Gastrocnemius medialis (tissue), 4 donors: ENCODE data around the gene TNFSF4. TPM values are rescaled to one million over a fixed set of nuclear protein-coding genes. Genes with fewer than 3 reads are reported as not detected.
"Not testable (repeated sequence)": the region's sequence is repeated elsewhere in the genome, so short reads cannot be mapped to it uniquely, and the experiment has no call there.

Experiments
- ATAC-seq, 2 donors: fragments of 150-250 bp; one replicate each; pipeline ENCODE4 v1.9.1; 2016
- DNase-seq, 2 donors: peaks; one replicate each; pipeline ENCODE4 v3.0.0-alpha.2; 2019
- H3K27ac ChIP-seq, 4 donors: fragments of 200-600 bp; sonication (generic); 1 replicate in 1 of 4; 2 replicates in 3 of 4; pipeline ENCODE4 v1.5.1; 2016 to 2018; ENCODE audit warnings: mild to moderate bottlenecking in 2 of 4, moderate library complexity in 1 of 4
- H3K27me3 ChIP-seq, 3 donors: fragments of 200-600 bp; sonication (generic) in 2 of 3; 1 replicate in 1 of 3; 2 replicates in 2 of 3; pipeline versions ENCODE4 v1.5.1 to v1.6.0; 2016 to 2019; ENCODE audit warnings: mild to moderate bottlenecking in 1 of 3, moderate library complexity in 1 of 3
- H3K36me3 ChIP-seq, 2 donors: fragments of 200-600 bp; sonication (generic) in 1 of 2; one replicate each; pipeline ENCODE4 v1.5.1; 2017 to 2018
- H3K4me1 ChIP-seq, 2 donors: fragments of 200-600 bp; sonication (generic) in 1 of 2; one replicate each; pipeline ENCODE4 v1.5.1; 2016 to 2017; ENCODE audit warnings: mild to moderate bottlenecking in 2 of 2
- H3K4me3 ChIP-seq, 4 donors: fragments of 200-600 bp; sonication (generic) in 3 of 4; 1 replicate in 1 of 4; 2 replicates in 3 of 4; pipeline ENCODE4 v1.5.1; 2016 to 2019; ENCODE audit warnings: mild to moderate bottlenecking in 2 of 4
- H3K9me3 ChIP-seq, 3 donors: fragments of 200-600 bp; sonication (generic) in 2 of 3; 1 replicate in 1 of 3; 2 replicates in 2 of 3; pipeline ENCODE4 v1.5.1; 2016 to 2019
- POLR2A ChIP-seq, 2 donors: fragments of 450-650 bp; IDR thresholded peaks; one replicate each; pipeline ENCODE4 v1.6.1; 2017; ENCODE audit warnings: antibody characterized with exemption in 2 of 2, mild to moderate bottlenecking in 2 of 2, moderate library complexity in 2 of 2
- in situ Hi-C, 4 donors: fragments of 200-750 bp; cut with MboI; loops; one replicate each; pipeline versions ENCODE4 v1.15.0 to v1.8.0; 2017; ENCODE audit warnings: low sequenced_read_pairs in 4 of 4
- intact Hi-C: fragments of 100-400 bp; cut with DNase I; formaldehyde crosslinking; loops from one replicate; pipeline ENCODE4 v1.15.1; 2023; ENCODE audit warnings: low total_unique reads
- total RNA-seq, 4 donors: library from RNA; depleted of rRNA; stranded (reverse); fragments of >200 nt; gene quantifications; one replicate each; pipeline versions ENCODE4 v1.1.0 to v1.2.3, GENCODE V29; 2016
- TF ChIP-seq, protein P1 (sequence below), 5 experiments: fragments of 450-650 bp in 3 of 5; fragments of 200-600 bp in 2 of 5; sonication (generic) in 2 of 5; IDR thresholded peaks in 4 of 5; conservative IDR thresholded peaks in 1 of 5; 1 replicate in 4 of 5; 2 replicates in 1 of 5; pipeline ENCODE4 v1.5.1; 2016 to 2019; ENCODE audit warnings: antibody characterized with exemption in 5 of 5, mild to moderate bottlenecking in 3 of 5, moderate library complexity in 3 of 5

TNFSF4 gene
- total RNA-seq, 4 donors from 2014 or later, result 0.16 to 0.25 (median 0.23) TPM; not detected in 1

DNA sequence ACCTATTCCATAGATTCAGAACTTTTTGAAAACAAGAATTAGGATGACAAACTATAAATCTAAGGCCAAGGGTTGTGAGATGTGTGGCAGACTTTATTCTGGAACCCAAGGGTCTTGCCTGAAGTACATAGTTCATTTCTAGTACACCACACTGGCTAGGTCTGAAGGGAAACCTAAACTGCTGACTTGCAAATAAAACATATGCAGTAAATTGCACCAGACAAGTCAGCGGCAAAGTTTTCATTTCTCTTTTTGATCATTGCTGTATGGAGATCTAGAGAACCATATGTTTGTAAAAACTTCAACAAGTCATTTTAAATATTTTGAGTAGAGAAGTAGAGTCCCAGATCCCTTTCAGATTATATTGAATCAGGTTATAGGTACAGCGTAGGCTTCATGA lies 43.9 kb downstream of the TNFSF4 start:
- in situ Hi-C loops, result no loop called here
- no peaks in the 10 kb centered on the region for H3K4me1 ChIP-seq
- no peak overlapping the region for H3K27ac ChIP-seq
- TF ChIP-seq, protein P1, sequence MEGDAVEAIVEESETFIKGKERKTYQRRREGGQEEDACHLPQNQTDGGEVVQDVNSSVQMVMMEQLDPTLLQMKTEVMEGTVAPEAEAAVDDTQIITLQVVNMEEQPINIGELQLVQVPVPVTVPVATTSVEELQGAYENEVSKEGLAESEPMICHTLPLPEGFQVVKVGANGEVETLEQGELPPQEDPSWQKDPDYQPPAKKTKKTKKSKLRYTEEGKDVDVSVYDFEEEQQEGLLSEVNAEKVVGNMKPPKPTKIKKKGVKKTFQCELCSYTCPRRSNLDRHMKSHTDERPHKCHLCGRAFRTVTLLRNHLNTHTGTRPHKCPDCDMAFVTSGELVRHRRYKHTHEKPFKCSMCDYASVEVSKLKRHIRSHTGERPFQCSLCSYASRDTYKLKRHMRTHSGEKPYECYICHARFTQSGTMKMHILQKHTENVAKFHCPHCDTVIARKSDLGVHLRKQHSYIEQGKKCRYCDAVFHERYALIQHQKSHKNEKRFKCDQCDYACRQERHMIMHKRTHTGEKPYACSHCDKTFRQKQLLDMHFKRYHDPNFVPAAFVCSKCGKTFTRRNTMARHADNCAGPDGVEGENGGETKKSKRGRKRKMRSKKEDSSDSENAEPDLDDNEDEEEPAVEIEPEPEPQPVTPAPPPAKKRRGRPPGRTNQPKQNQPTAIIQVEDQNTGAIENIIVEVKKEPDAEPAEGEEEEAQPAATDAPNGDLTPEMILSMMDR (IDR thresholded peaks at IDR 0.05 in 4 of 5, conservative IDR thresholded peaks at IDR 0.05 in 1 of 5), result no peak
- no peak for TF ChIP-seq POLR2A (IDR thresholded peaks at IDR 0.05)
- intact Hi-C loops, result no loop called here
- no peak for DNase-seq
- no peaks in the 10 kb centered on the region for H3K9me3 ChIP-seq
- no peak for ATAC-seq
- H3K4me3 ChIP-seq, result no peak overlapping the region
- H3K36me3 ChIP-seq, result no peaks in the 10 kb centered on the region
- no peaks in the 10 kb centered on the region for H3K27me3 ChIP-seq

DNA sequence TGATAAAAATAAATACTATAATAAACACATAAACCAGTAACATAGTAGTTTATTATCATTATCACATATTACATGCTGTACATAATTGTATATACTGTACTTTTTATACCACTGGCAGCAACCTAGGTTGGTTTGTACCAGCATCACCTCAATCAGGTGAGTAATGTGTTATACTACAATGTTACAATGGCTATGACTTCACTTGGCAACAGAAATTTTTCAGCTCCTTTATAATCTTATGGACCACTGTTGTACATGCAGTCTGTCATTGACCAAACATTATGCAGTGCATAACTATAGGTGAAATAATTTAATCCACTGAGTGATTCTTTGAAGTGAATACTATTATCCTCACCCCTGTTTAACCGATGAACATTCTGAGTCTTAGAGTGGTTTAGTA lies 44.5 kb downstream of the TNFSF4 start:
- no peaks in the 10 kb centered on the region for H3K4me1 ChIP-seq
- intact Hi-C loops (no loop called here), in situ Hi-C loops (no loop called here)
- H3K9me3 ChIP-seq, result no peaks in the 10 kb centered on the region
- no peak overlapping the region for H3K27ac ChIP-seq
- TF ChIP-seq POLR2A (IDR thresholded peaks at IDR 0.05), result no peak
- TF ChIP-seq, protein P1 (IDR thresholded peaks at IDR 0.05 in 4 of 5, conservative IDR thresholded peaks at IDR 0.05 in 1 of 5), result no peak
- ATAC-seq, result no peak
- no peaks in the 10 kb centered on the region for H3K27me3 ChIP-seq
- no peaks in the 10 kb centered on the region for H3K36me3 ChIP-seq
- no peak for DNase-seq
- H3K4me3 ChIP-seq, result no peak overlapping the region

DNA sequence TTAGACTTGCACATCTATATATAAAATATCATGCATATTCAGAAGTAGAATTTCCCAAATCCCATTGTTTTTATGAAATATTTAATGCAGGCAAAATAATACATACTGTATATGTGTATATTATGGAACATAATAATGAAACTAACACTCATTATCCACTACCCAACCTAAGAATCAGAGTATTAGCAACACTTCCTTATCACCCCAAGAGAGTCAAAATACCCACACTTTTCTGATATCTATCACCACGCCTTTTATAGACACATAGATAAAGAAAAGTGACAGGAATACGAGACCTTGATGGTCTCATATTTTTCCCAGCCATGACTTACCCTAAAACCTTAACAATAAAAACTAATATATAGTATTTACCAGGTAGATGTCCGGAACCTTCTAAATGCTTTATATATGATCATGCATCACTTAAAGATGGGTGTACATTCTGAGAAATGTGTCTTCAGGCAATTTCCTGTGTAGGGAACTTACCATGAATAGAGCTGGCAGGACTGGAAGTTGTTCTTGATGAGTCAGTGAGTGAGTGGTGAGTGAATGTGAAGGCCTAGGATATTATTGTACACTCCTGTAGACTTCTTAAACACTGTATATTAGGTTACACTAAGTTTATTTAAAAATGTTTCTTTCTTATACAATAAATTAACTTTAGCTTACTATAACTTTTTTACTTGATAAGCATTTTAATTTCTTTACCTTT lies 45.5 kb downstream of the TNFSF4 start:
- intact Hi-C loops, result no loop called here
- ATAC-seq (no peak), DNase-seq (no peak)
- in situ Hi-C loops, result no loop called here
- Histone ChIP-seq H3K4me1 (no peaks in the 10 kb centered on the region), H3K27me3 (no peaks in the 10 kb centered on the region), H3K4me3 (no peak overlapping the region), H3K9me3 (no peaks in the 10 kb centered on the region), H3K36me3 (no peaks in the 10 kb centered on the region), H3K27ac (no peak overlapping the region)
- no peak for TF ChIP-seq POLR2A (IDR thresholded peaks at IDR 0.05)
- TF ChIP-seq, protein P1 (IDR thresholded peaks at IDR 0.05 in 4 of 5, conservative IDR thresholded peaks at IDR 0.05 in 1 of 5), result no peak

DNA sequence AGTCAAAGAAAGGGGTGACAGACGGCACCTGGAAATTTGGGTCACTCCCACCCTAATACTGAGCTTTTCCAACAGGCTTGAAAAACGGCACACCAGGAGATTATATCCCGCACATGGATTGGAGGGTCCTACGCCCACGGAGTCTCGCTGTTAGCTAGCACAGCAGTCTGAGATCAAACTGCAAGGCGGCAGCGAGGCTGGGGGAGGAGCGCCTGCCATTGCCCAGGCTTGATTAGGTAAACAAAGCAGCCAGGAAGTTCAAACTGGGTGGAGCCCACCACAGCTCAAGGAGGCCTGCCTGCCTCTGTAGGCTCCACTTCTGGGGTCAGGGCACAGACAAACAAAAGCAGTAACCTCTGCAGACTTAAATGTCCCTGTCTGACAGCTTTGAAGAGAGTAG lies 53.2 kb downstream of the TNFSF4 start:
- intact Hi-C loops, H3K27me3 ChIP-seq, H3K9me3 ChIP-seq, H3K4me1 ChIP-seq, H3K36me3 ChIP-seq, ATAC-seq, DNase-seq, in situ Hi-C loops, H3K4me3 ChIP-seq, H3K27ac ChIP-seq: not testable (repeated sequence)

DNA sequence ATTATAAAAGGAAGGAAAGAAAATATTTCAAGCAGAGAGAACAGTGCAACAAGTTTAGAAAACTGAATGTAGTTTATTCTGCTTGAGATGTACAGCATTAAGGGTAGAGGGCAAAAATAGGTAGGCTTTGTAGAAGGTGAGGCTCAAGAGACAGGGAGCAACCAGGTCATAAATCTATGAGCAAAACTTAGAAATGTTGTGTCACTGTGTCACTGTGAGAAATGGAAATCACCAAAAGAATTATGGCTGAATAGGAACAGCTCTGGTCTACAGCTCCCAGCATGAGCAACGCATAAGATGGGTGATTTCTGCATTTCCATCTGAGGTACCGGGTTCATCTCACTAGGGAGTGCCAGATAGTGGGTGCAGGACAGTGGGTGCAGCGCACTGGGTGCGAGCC lies 53.6 kb downstream of the TNFSF4 start:
- ATAC-seq (no peak), DNase-seq (no peak)
- Histone ChIP-seq H3K4me1 (no peaks in the 10 kb centered on the region), H3K27ac (no peak overlapping the region), H3K36me3 (no peaks in the 10 kb centered on the region), H3K4me3 (no peak overlapping the region), H3K9me3 (no peaks in the 10 kb centered on the region), H3K27me3 (no peaks in the 10 kb centered on the region)
- intact Hi-C loops, result no loop called here
- in situ Hi-C loops, result no loop called here
- no peak for TF ChIP-seq POLR2A (IDR thresholded peaks at IDR 0.05)
- TF ChIP-seq, protein P1 (IDR thresholded peaks at IDR 0.05 in 4 of 5, conservative IDR thresholded peaks at IDR 0.05 in 1 of 5), result no peak
